SK-N-SH (cell line): ENCODE data around the gene AARS2. TPM values are rescaled to one million over a fixed set of nuclear protein-coding genes. Genes with fewer than 3 reads are reported as not detected.
"Not testable (repeated sequence)": the region's sequence is repeated elsewhere in the genome, so short reads cannot be mapped to it uniquely, and the experiment has no call there.

Source experiments
- CTCF ChIA-PET: fragments of 300-600, 350-600 bp; formaldehyde crosslinking; extraction: SDS; loops from one replicate; lab custom pipeline; 2021; lab: Yijun Ruan, JAX
- POLR2A ChIA-PET: fragments of 350-600 bp; sonication (Branson Sonifier 250); formaldehyde crosslinking; extraction: SDS; loops from one replicate; lab custom pipeline; 2020; ENCODE audit warnings: antibody characterized with exemption, inconsistent platforms; lab: Yijun Ruan, JAX
- DNase-seq: peaks from one replicate; pipeline ENCODE4 v3.0.0; 2012
- H2AFZ ChIP-seq: fragments of 200-600 bp; sonication (generic); 2 replicates; pipeline ENCODE4 v1.8.1; 2016; ENCODE audit warnings: antibody characterized with exemption, mild to moderate bottlenecking, low read depth
- H3F3A ChIP-seq: fragments of 200-600 bp; sonication (generic); replicated peaks from 2 replicates; pipeline ENCODE3; 2016; ENCODE audit warnings: antibody characterized with exemption, mild to moderate bottlenecking; ENCODE audit not compliant: insufficient read depth
- H3K27ac ChIP-seq, 2 experiments: fragments of 200-500 bp in 1 of 2; fragments of 200-600 bp in 1 of 2; sonication (Bioruptor generic) in 1 of 2; sonication (generic), shearing (Covaris generic) in 1 of 2; 2 replicates each; pipeline versions ENCODE4 v1.5.1 to v1.6.1; 2014 to 2016; ENCODE audit warnings: low read depth in 2 of 2, inconsistent platforms in 1 of 2, low read length in 1 of 2, mild to moderate bottlenecking in 1 of 2, mixed read lengths in 1 of 2
- H3K27me3 ChIP-seq: fragments of 200-600 bp; sonication (generic), shearing (Covaris generic); 2 replicates; pipeline ENCODE4 v1.6.1; 2016; ENCODE audit warnings: mixed run types; ENCODE audit not compliant: insufficient read depth
- H3K36me3 ChIP-seq, 2 experiments: fragments of 200-500 bp in 1 of 2; fragments of 200-600 bp in 1 of 2; sonication (Bioruptor generic) in 1 of 2; sonication (generic) in 1 of 2; replicated peaks in 1 of 2; 2 replicates each; pipeline versions ENCODE3 to v1.5.1; 2014 to 2016; ENCODE audit warnings: low read length in 1 of 2, mild to moderate bottlenecking in 1 of 2; ENCODE audit not compliant: insufficient read depth in 2 of 2, control insufficient read depth in 1 of 2
- H3K4me1 ChIP-seq, 2 experiments: fragments of 200-500 bp in 1 of 2; fragments of 200-600 bp in 1 of 2; sonication (Bioruptor generic) in 1 of 2; sonication (generic), shearing (Covaris generic) in 1 of 2; 2 replicates each; pipeline versions ENCODE4 v1.5.1 to v1.6.1; 2014 to 2016; ENCODE audit warnings: low read depth in 1 of 2, low read length in 1 of 2, mixed run types in 1 of 2; ENCODE audit not compliant: insufficient read depth in 2 of 2, control insufficient read depth in 1 of 2
- H3K4me2 ChIP-seq: fragments of 200-600 bp; sonication (generic), shearing (Covaris generic); 2 replicates; pipeline ENCODE4 v1.6.1; 2017; ENCODE audit warnings: mixed run types
- H3K4me3 ChIP-seq, 2 experiments: fragments of 200-500 bp in 1 of 2; fragments of 200-600 bp in 1 of 2; sonication (Bioruptor generic) in 1 of 2; sonication (generic), shearing (Covaris generic) in 1 of 2; 2 replicates each; pipeline versions ENCODE4 v1.5.1 to v1.8.1; 2014 to 2016; ENCODE audit warnings: low read depth in 2 of 2, inconsistent platforms in 1 of 2, low read length in 1 of 2, mild to moderate bottlenecking in 1 of 2, mixed read lengths in 1 of 2, moderate library complexity in 1 of 2
- H3K79me2 ChIP-seq: fragments of 200-600 bp; sonication (generic); 2 replicates; pipeline ENCODE4 v1.8.1; 2017; ENCODE audit warnings: mild to moderate bottlenecking; ENCODE audit not compliant: insufficient read depth
- H3K9ac ChIP-seq: fragments of 200-600 bp; sonication (generic); 2 replicates; pipeline ENCODE4 v1.6.1; 2017; ENCODE audit warnings: mixed run types
- H3K9me2 ChIP-seq: fragments of 200-600 bp; sonication (generic); 2 replicates; pipeline ENCODE4 v1.6.1; 2017; ENCODE audit warnings: mixed run types
- H3K9me3 ChIP-seq: fragments of 200-600 bp; sonication (generic); 2 replicates; pipeline ENCODE4 v1.6.1; 2017; ENCODE audit warnings: mixed run types, mild to moderate bottlenecking, moderate library complexity
- H4K20me1 ChIP-seq: fragments of 200-600 bp; sonication (generic); 2 replicates; pipeline ENCODE4 v1.6.1; 2017; ENCODE audit warnings: mild to moderate bottlenecking, mixed run types; ENCODE audit not compliant: insufficient read depth
- FOSL2 ChIP-seq: IDR thresholded peaks from 2 replicates; pipeline ENCODE4 v1.4.0; 2012; ENCODE audit warnings: low read depth, mild to moderate bottlenecking, moderate library complexity, borderline replicate concordance
- RFX5 ChIP-seq: IDR thresholded peaks from 2 replicates; pipeline ENCODE4 v1.6.1; 2012; ENCODE audit warnings: mild to moderate bottlenecking, improper control_type of control experiment, low read length
- RXRA ChIP-seq: IDR thresholded peaks from 2 replicates; pipeline ENCODE4 v1.4.0; 2012; ENCODE audit warnings: low read depth, mild to moderate bottlenecking, borderline replicate concordance
- SMC3 ChIP-seq: IDR thresholded peaks from 2 replicates; pipeline ENCODE4 v1.6.1; 2012; ENCODE audit warnings: low read depth, low read length, improper control_type of control experiment
- TAF1 ChIP-seq: IDR thresholded peaks from 2 replicates; pipeline ENCODE4 v1.6.1; 2012; ENCODE audit warnings: low read depth, mild to moderate bottlenecking, low read length, moderate library complexity, borderline replicate concordance
- YY1 ChIP-seq: IDR thresholded peaks from 2 replicates; pipeline ENCODE4 v1.4.0; 2012; ENCODE audit warnings: low read depth, mild to moderate bottlenecking
- WGBS: methylation state at CpG from one replicate; pipeline ENCODE4 v1.1.6; 2017; ENCODE audit warnings: low lambda C conversion rate; 5-methylcytosine and 5-hydroxymethylcytosine counted together
- polyA plus RNA-seq, 3 experiments: library from polyadenylated mRNA; depleted of rRNA; stranded (reverse); fragments of >200 nt; gene quantifications; 2 replicates each; pipeline ENCODE4 v1.2.3, GENCODE V29; 2012
- TF ChIP-seq, protein P1 (sequence below): IDR thresholded peaks from 2 replicates; pipeline ENCODE4 v1.4.0; 2012; ENCODE audit warnings: low read depth, borderline replicate concordance
- TF ChIP-seq, protein P2 (sequence below): IDR thresholded peaks from 2 replicates; pipeline ENCODE4 v1.6.1; 2012; ENCODE audit warnings: mild to moderate bottlenecking, low read depth, low read length, moderate library complexity
- TF ChIP-seq, protein P3 (sequence below): fragments of 200-600 bp; sonication (generic); IDR thresholded peaks from 2 replicates; pipeline ENCODE4 v1.6.1; 2017; ENCODE audit warnings: antibody characterized with exemption, mild to moderate bottlenecking, moderate library complexity

The AARS2 gene
- polyA plus RNA-seq, 1 of the 3 experiments (the other 2 are of a cell fraction) = 9.5 TPM

DNA sequence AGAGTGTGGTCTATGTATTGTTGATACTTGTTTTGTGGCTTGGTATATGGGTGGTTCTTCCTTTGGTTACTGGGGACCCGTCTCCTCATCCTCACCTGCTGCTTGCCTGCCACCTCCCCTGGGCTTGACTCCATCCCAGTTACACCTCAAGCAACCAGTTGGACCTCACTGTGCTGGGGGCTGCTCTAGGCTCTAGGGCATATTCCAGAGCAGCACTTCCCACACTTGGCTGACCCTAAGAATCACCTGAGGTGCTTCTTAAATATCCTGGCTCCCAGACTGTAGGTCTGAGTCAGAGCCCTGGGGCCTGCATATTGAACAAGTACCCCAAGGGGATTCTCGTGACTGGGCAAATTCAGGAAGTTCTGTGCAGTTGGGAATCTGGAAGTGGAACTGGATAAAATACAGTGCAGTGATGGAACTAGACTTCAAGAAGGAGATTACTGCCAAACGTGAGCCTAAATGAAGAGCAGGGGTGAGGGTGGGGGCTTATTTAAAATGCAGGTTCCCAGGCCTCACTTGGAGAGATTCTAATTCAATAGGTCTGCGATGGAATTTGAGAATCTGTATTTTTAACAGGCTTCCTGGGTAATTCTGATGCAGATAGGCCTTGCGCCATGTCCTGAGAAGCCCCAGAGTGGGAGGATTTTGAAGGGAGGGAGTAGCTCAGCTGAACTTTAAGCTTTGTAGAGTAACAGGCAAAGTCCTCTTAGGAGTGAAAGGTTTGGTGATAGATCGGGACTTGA is 36.9 kb upstream of the AARS2 start:
- no peak for TF ChIP-seq RXRA
- no peak for TF ChIP-seq FOSL2
- no peak for TF ChIP-seq YY1
- TF ChIP-seq, protein P1, sequence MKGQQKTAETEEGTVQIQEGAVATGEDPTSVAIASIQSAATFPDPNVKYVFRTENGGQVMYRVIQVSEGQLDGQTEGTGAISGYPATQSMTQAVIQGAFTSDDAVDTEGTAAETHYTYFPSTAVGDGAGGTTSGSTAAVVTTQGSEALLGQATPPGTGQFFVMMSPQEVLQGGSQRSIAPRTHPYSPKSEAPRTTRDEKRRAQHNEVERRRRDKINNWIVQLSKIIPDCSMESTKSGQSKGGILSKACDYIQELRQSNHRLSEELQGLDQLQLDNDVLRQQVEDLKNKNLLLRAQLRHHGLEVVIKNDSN = no peak
- TF ChIP-seq, protein P2, sequence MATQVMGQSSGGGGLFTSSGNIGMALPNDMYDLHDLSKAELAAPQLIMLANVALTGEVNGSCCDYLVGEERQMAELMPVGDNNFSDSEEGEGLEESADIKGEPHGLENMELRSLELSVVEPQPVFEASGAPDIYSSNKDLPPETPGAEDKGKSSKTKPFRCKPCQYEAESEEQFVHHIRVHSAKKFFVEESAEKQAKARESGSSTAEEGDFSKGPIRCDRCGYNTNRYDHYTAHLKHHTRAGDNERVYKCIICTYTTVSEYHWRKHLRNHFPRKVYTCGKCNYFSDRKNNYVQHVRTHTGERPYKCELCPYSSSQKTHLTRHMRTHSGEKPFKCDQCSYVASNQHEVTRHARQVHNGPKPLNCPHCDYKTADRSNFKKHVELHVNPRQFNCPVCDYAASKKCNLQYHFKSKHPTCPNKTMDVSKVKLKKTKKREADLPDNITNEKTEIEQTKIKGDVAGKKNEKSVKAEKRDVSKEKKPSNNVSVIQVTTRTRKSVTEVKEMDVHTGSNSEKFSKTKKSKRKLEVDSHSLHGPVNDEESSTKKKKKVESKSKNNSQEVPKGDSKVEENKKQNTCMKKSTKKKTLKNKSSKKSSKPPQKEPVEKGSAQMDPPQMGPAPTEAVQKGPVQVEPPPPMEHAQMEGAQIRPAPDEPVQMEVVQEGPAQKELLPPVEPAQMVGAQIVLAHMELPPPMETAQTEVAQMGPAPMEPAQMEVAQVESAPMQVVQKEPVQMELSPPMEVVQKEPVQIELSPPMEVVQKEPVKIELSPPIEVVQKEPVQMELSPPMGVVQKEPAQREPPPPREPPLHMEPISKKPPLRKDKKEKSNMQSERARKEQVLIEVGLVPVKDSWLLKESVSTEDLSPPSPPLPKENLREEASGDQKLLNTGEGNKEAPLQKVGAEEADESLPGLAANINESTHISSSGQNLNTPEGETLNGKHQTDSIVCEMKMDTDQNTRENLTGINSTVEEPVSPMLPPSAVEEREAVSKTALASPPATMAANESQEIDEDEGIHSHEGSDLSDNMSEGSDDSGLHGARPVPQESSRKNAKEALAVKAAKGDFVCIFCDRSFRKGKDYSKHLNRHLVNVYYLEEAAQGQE = no peak
- no peak for TF ChIP-seq SMC3
- no peak for TF ChIP-seq RFX5
- no peak for TF ChIP-seq TAF1
- TF ChIP-seq, protein P3, sequence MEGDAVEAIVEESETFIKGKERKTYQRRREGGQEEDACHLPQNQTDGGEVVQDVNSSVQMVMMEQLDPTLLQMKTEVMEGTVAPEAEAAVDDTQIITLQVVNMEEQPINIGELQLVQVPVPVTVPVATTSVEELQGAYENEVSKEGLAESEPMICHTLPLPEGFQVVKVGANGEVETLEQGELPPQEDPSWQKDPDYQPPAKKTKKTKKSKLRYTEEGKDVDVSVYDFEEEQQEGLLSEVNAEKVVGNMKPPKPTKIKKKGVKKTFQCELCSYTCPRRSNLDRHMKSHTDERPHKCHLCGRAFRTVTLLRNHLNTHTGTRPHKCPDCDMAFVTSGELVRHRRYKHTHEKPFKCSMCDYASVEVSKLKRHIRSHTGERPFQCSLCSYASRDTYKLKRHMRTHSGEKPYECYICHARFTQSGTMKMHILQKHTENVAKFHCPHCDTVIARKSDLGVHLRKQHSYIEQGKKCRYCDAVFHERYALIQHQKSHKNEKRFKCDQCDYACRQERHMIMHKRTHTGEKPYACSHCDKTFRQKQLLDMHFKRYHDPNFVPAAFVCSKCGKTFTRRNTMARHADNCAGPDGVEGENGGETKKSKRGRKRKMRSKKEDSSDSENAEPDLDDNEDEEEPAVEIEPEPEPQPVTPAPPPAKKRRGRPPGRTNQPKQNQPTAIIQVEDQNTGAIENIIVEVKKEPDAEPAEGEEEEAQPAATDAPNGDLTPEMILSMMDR = no peak
- Histone ChIP-seq H3K9ac (no peak overlapping the region), H2AFZ (no peak overlapping the region), H3F3A (peaks cover 3% of the 10 kb centered on the region), H3K9me3 (no peaks in the 10 kb centered on the region), H3K4me3 (no peak overlapping the region), H3K36me3 (no peaks in the 10 kb centered on the region), H3K79me2 (no peaks in the 10 kb centered on the region), H3K27me3 (peaks cover 7% of the 10 kb centered on the region; the same call in 1 of the 2 replicates), H4K20me1 (no peaks in the 10 kb centered on the region), H3K4me2 (no peak overlapping the region), H3K4me1 (no peaks in the 10 kb centered on the region), H3K9me2 (no peaks in the 10 kb centered on the region), H3K27ac (no peak overlapping the region)
- CTCF ChIA-PET = no interaction called here
- POLR2A ChIA-PET = no interaction called here
- 73% methylated on average over 6 of the region's 6 CpGs for WGBS
- no peak for DNase-seq

DNA sequence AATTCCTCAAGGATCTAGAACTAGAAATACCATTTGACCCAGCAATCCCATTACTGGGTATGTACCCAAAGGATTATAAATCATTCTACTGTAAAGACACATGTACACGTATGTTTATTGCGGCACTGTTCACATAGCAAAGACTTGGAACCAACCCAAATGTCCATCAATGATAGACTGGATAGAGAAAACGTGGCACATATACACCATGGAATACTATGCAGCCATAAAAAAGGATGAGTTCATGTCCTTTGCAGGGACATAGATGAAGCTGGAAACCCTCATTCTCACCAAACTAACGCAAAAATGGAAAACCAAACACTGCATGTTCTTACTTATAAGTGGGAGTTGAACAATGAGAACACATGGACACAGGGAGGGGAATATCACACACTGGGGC is 33.7 kb upstream of the AARS2 start:
- DNase-seq, POLR2A ChIA-PET: not testable (repeated sequence)
- WGBS = 52% methylated on average over 4 of the region's 4 CpGs

More for the DNA sequence above, 33.7 kb upstream of the AARS2 start:
- not testable (repeated sequence) for H3K4me3 ChIP-seq, H4K20me1 ChIP-seq, H2AFZ ChIP-seq, H3K27ac ChIP-seq, H3K9me2 ChIP-seq, H3K9me3 ChIP-seq, H3K9ac ChIP-seq, H3F3A ChIP-seq, H3K36me3 ChIP-seq, H3K4me2 ChIP-seq, H3K79me2 ChIP-seq
- peaks cover 0 to 13% of the 10 kb centered on the region in 2 experiments; a peak in 2 of 4 replicates for H3K4me1 ChIP-seq
- CTCF ChIA-PET = interaction anchor here (2.6 kb wide), 1 partner anchor 79 kb away, joined by 6 read pairs; no protein-coding TSS in a partner anchor
- peaks cover 32% of the 10 kb centered on the region for H3K27me3 ChIP-seq
